ENCODE results near the gene HBP1.
"Not testable (repeated sequence)": the region's sequence is repeated elsewhere in the genome, so short reads cannot be mapped to it uniquely, and the experiment has no call there.

Gene HBP1

DNA sequence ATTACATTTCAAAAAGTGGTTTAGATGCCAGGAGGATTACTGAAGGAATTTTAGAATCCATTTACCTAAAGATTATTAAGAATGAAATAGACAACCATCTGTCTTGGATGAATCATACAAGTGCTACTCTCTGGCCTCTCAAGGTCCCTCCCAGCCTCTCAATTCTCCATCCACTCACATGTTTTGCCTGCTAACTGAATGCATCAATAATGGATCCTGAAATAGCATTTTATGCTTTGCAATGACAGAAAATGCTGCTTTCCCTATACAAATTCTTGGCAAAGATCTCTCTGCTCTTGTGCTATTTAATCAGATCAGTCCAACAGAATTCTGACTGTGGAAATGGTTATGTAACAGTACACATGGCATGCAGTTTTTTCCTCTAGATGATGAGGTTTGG is 68.1 kb downstream of the HBP1 start:
- Histone ChIP-seq H3K27me3 (no peaks in the 10 kb centered on the region), H3K27ac (no peak overlapping the region), H3K4me3 (no peak overlapping the region), H4K20me1 (no peaks in the 10 kb centered on the region; a peak in 1 of 22 replicates), H3K9me3 (replicated peaks in 1 of 11) (peaks cover 0 to 2% (median 0%) of the 10 kb centered on the region in 11 experiments; a peak in 2 of 22 replicates), H3K4me1 (no peaks in the 10 kb centered on the region), H3K36me3 (peaks cover 0 to 56% (median 6%) of the 10 kb centered on the region in 11 experiments; a peak in 14 of 22 replicates), H3K9ac (no peak overlapping the region), H3K4me2 (no peak overlapping the region)
- TF ChIP-seq Cebpa-rat (IDR thresholded peaks at IDR 0.05): no peak

DNA sequence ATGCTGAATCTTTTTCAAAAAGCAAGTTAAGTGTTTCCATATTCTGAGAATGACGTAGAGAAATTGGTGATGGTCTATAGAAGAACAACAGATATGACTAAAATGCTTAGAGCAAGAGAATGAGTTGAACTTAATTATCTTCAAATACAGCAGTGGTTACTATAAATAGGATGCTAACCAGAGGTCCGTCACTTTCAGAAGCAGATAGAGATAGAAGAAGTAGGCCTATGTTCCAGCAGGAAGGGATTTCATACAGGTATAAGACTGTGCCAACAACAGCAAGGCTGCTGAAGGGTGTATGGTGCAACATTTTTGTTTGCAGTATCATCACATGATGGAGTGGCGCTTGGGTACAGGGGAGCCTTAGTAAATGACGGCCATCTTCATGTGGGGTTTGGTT is 68.6 kb downstream of the HBP1 start:
- Histone ChIP-seq H3K4me1 (no peaks in the 10 kb centered on the region), H3K4me3 (no peak overlapping the region), H3K9ac (no peak overlapping the region), H3K36me3 (peaks cover 0 to 58% (median 10%) of the 10 kb centered on the region in 11 experiments; a peak in 17 of 22 replicates), H3K27ac (no peak overlapping the region), H4K20me1 (no peaks in the 10 kb centered on the region; a peak in 1 of 22 replicates), H3K9me3 (replicated peaks in 1 of 11) (peaks cover 0 to 7% (median 4%) of the 10 kb centered on the region in 11 experiments; a peak in 7 of 22 replicates), H3K27me3 (no peaks in the 10 kb centered on the region), H3K4me2 (no peak overlapping the region)
- TF ChIP-seq Cebpa-rat (IDR thresholded peaks at IDR 0.05): no peak

DNA sequence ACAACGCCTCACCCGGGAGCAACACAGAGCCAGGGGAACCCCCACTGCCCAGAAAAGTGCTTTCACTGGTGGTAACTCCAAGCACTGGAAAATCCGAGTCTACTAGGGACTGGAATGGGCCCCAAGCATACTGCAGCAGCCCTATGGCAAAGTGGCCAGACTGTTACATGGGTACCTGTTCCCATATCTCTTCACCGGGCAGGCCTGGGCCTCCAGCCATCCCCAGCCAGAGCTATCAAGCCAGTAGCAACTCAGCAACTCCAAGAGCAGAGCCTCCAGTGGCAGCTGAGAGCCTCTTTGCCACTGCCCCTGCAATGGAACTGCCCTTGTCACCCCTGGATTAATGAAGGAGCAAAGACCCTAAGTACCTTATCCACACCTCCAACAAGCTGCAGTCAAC is 73.5 kb downstream of the HBP1 start:
- H3K9me3 ChIP-seq (replicated peaks in 1 of 11): peaks cover 35 to 50% (median 43%) of the 10 kb centered on the region in 11 experiments
- H3K4me1 ChIP-seq: no peaks in the 10 kb centered on the region
- no peak overlapping the region for H3K27ac ChIP-seq
- TF ChIP-seq Cebpa-rat (IDR thresholded peaks at IDR 0.05): no peak
- H3K36me3 ChIP-seq: peaks cover 39 to 76% (median 50%) of the 10 kb centered on the region in 11 experiments; a peak in 21 of 22 replicates
- no peaks in the 10 kb centered on the region for H4K20me1 ChIP-seq
- H3K4me2 ChIP-seq: no peak overlapping the region
- H3K27me3 ChIP-seq: no peaks in the 10 kb centered on the region
- no peak overlapping the region for H3K4me3 ChIP-seq
- H3K9ac ChIP-seq: no peak overlapping the region

DNA sequence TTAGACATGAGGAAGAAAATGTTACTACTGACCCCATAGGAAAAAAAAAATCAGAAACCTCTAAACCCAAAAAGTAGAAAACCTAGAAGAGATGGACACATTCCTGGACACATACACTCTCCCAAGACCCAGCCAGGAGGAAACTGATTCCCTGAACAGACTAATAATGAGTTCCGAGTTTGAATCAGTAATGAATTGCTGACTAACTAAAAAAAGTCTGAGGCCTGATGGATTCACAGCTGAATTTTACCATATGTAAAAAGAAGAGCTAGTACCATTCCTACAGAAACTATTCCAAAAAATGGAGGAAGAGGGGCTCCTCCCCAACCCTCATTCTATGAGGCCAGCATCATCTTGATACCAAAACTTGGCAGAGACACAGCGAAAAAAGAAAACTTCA is 75.8 kb downstream of the HBP1 start:
- no peaks in the 10 kb centered on the region for H3K4me1 ChIP-seq
- H3K4me3 ChIP-seq: no peak overlapping the region
- no peak overlapping the region for H3K4me2 ChIP-seq
- H4K20me1 ChIP-seq: no peaks in the 10 kb centered on the region
- H3K9me3 ChIP-seq (replicated peaks in 1 of 11): peaks cover 35 to 50% (median 43%) of the 10 kb centered on the region in 11 experiments
- no peak overlapping the region for H3K9ac ChIP-seq
- no peak overlapping the region for H3K27ac ChIP-seq
- H3K36me3 ChIP-seq: peaks cover 47 to 80% (median 57%) of the 10 kb centered on the region in 11 experiments; a peak in 21 of 22 replicates
- TF ChIP-seq Cebpa-rat (IDR thresholded peaks at IDR 0.05): no peak
- H3K27me3 ChIP-seq: no peaks in the 10 kb centered on the region

DNA sequence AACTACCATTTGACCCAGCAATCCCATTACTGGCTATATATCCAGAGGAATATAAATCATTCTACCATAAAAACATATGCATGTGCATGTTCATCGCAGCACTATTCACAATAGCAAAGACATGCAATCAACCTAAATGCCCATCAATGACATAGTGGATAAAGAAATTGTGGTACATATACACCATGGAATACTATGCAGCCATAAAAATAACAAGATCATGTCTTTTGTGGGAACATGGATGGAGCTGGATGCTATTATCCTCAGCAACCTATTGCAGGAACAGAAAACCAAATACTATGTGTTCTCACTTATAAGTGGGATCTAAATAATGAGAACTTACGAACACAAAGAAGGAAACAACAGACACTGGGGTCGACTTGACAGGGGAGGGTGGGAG is 78.0 kb downstream of the HBP1 start:
- not testable (repeated sequence) for H3K9ac ChIP-seq, H3K27me3 ChIP-seq, H3K4me1 ChIP-seq, H3K4me3 ChIP-seq, H3K4me2 ChIP-seq, H4K20me1 ChIP-seq, H3K27ac ChIP-seq
- Histone ChIP-seq H3K9me3 (replicated peaks in 1 of 11) (peaks cover 35 to 50% (median 42%) of the 10 kb centered on the region in 11 experiments), H3K36me3 (peaks cover 47 to 84% (median 56%) of the 10 kb centered on the region in 11 experiments; a peak in 21 of 22 replicates)

DNA sequence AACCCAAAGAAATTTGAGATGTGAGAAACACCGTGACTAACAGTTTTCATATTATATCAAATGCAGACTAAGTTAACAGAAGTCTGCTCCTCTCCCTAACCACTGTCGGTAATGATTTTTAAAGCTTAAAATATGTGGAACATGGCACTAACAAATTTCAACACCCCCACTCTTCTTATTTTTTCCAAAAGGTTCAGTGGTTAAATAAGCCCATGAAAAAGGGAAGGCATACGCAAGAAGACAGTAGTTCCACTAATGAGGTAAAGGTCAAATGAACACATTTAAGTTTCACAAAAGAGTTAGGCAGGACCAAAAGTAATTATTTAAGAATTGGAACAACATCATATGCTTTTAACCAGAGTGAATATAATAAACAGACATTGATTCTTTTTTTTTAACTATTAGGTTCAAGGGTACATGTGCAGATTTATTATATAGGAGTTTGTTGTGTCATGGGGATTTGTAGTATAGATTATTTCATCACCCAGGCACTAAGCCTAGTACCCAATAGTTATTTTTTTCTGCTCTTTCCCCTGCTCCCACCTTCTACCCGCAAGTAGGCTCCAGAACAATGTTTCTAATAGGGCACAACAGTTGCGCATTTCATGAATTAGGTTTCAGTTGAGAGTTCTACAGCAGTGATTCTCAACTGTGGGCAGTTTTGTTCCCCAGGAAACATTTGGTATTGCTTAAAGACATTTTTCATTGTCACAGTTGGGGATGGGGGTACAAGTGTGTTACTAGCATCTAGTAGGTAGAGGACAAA is 79.9 kb downstream of the HBP1 start:
- no peak overlapping the region for H3K4me2 ChIP-seq
- H3K9me3 ChIP-seq (replicated peaks in 1 of 11): peaks cover 30 to 34% (median 33%) of the 10 kb centered on the region in 11 experiments
- H3K36me3 ChIP-seq: peaks cover 32 to 65% (median 41%) of the 10 kb centered on the region in 11 experiments; a peak in 21 of 22 replicates
- H3K27me3 ChIP-seq: no peaks in the 10 kb centered on the region
- H3K27ac ChIP-seq: no peak overlapping the region
- H4K20me1 ChIP-seq: no peaks in the 10 kb centered on the region
- TF ChIP-seq Cebpa-rat (IDR thresholded peaks at IDR 0.05): no peak
- no peak overlapping the region for H3K9ac ChIP-seq
- H3K4me3 ChIP-seq: no peak overlapping the region
- H3K4me1 ChIP-seq: no peaks in the 10 kb centered on the region

DNA sequence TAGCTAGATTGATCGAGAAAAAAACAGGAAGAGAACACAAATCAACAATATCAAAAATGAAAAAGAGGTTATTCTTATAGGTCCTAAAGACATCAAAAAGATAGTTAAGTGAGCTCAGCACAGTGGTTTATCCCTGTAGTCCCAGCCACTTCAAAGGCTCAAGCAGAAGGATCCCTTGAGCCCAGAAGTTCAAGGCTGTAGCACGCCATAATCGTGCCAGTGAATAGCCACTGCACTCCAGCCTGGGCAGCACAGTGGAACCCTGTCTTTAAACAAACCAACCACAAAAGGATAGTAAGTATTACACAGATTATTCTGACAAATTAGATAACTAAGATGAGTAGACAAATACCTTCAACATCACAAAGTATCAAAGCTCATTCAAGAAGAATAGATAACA is 83.2 kb downstream of the HBP1 start:
- no peaks in the 10 kb centered on the region for H4K20me1 ChIP-seq
- no peak overlapping the region for H3K9ac ChIP-seq
- no peak overlapping the region for H3K4me2 ChIP-seq
- no peak overlapping the region for H3K4me3 ChIP-seq
- no peak for TF ChIP-seq Cebpa-rat (IDR thresholded peaks at IDR 0.05)
- peaks cover under 1 to 2% (median 1%) of the 10 kb centered on the region in 11 experiments; a peak in 15 of 22 replicates for H3K9me3 ChIP-seq (replicated peaks in 1 of 11)
- H3K27ac ChIP-seq: no peak overlapping the region
- no peaks in the 10 kb centered on the region for H3K4me1 ChIP-seq
- H3K36me3 ChIP-seq: peaks cover 5 to 41% (median 12%) of the 10 kb centered on the region in 11 experiments; a peak in 18 of 22 replicates
- H3K27me3 ChIP-seq: no peaks in the 10 kb centered on the region
